Breast epithelium (tissue), 3 donors: ENCODE measurements around the gene AFMID.

Source experiments
- POLR2AphosphoS5 ChIP-seq, 3 donors: sonication (generic); formaldehyde crosslinking; IDR thresholded peaks; one replicate each; pipeline ENCODE4 v1.6.1; 2017; ENCODE audit warnings: antibody characterized with exemption in 3 of 3
- TF ChIP-seq, protein P1 (sequence below), 3 donors: fragments of 450-650 bp; IDR thresholded peaks; one replicate each; pipeline ENCODE4 v1.5.1; 2016 to 2017; ENCODE audit warnings: antibody characterized with exemption in 3 of 3, mild to moderate bottlenecking in 3 of 3, moderate library complexity in 3 of 3

DNA sequence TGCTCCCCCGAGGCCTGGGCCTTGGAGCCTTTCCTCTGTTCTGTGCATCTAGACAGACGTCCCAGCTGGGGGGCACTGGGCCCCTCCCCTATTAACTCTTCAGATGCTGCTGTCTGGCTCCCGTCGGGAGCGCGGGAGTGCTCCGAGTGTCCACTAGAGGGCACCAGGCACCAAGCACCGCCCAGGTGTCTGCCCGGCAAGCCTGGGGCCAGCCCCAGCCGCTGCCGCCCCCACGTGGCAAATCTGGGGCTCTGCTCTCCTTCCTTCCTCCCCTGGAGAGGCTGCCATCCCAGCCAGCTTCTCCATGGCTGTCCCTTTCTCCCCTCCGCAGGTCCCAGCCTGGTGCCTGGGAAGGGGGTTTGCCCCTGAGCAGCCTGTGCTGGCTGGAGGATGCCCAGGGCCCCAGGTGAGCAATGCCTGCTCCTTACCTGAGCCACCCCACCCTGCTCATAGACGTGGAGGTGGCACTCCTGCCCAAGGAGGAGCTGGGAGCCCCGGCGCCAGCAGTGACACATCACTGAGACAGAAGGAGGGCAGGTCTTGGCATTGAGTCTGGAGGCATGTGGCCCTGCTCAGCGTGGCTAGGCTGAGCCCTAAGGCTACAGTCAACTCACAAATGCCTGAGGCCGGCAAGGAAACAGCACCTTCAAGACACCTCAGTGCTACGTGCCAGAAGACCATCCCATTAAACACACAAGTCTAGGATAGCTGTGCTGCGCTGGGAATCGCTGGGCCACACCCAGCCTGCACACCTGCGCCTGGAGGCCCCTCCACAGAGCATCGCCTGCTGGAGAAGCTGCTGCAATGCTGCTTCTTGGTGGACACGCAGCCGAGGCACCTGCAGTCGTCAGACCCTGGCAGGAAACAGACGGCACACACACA, 64.0 kb downstream of the AFMID start:
- TF ChIP-seq, protein P1, sequence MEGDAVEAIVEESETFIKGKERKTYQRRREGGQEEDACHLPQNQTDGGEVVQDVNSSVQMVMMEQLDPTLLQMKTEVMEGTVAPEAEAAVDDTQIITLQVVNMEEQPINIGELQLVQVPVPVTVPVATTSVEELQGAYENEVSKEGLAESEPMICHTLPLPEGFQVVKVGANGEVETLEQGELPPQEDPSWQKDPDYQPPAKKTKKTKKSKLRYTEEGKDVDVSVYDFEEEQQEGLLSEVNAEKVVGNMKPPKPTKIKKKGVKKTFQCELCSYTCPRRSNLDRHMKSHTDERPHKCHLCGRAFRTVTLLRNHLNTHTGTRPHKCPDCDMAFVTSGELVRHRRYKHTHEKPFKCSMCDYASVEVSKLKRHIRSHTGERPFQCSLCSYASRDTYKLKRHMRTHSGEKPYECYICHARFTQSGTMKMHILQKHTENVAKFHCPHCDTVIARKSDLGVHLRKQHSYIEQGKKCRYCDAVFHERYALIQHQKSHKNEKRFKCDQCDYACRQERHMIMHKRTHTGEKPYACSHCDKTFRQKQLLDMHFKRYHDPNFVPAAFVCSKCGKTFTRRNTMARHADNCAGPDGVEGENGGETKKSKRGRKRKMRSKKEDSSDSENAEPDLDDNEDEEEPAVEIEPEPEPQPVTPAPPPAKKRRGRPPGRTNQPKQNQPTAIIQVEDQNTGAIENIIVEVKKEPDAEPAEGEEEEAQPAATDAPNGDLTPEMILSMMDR (IDR thresholded peaks at IDR 0.05): peak; percentile 82 to 99 (median 99)
- peak in 1 of 3 donors; percentile 37 for TF ChIP-seq POLR2AphosphoS5 (IDR thresholded peaks at IDR 0.05)
